Progenitor cell of endocrine pancreas (in vitro differentiated cells): ENCODE measurements around the gene CERT1. TPM values are rescaled to one million over a fixed set of nuclear protein-coding genes. Genes with fewer than 3 reads are reported as not detected.
"Not testable (repeated sequence)": the region's sequence is repeated elsewhere in the genome, so short reads cannot be mapped to it uniquely, and the experiment has no call there.

Experiments used
- DNase-seq: peaks from one replicate; pipeline ENCODE4 v3.0.0; 2021; ENCODE audit warnings: low spot score; ENCODE audit not compliant: unreplicated experiment
- H3K27ac Mint-ChIP-seq: 2 replicates; pipeline ENCODE4 v1.8.0; 2021; ENCODE audit warnings: mild to moderate bottlenecking, moderate library complexity, mixed read lengths
- H3K27me3 Mint-ChIP-seq: 2 replicates; pipeline ENCODE4 v1.8.0; 2021; ENCODE audit warnings: mixed read lengths
- H3K36me3 Mint-ChIP-seq: 2 replicates; pipeline ENCODE4 v1.8.0; 2022; ENCODE audit warnings: mixed read lengths; ENCODE audit not compliant: insufficient read depth
- H3K4me1 Mint-ChIP-seq: 2 replicates; pipeline ENCODE4 v1.8.0; 2021; ENCODE audit warnings: low read depth, mixed read lengths
- H3K4me3 Mint-ChIP-seq: 2 replicates; pipeline ENCODE4 v1.8.0; 2021; ENCODE audit warnings: low read depth, mild to moderate bottlenecking, moderate library complexity, mixed read lengths
- H3K9me3 Mint-ChIP-seq: 2 replicates; pipeline ENCODE4 v1.8.0; 2021; ENCODE audit warnings: low read depth, mixed read lengths
- CTCF ChIP-seq: fragments of 200-600 bp; sonication (generic); IDR thresholded peaks from one replicate; pipeline ENCODE4 v1.5.0; 2021; ENCODE audit warnings: antibody characterized with exemption, mild to moderate bottlenecking; ENCODE audit not compliant: unreplicated experiment
- total RNA-seq: library from RNA; stranded (reverse); gene quantifications from 2 replicates; pipeline ENCODE4 v1.2.1, GENCODE V29; 2021

The CERT1 gene
- total RNA-seq, 1 donor from 2014 or later = 50.8 TPM

- no peak overlapping the region for H3K27ac Mint-ChIP-seq
- H3K4me3 Mint-ChIP-seq = no peak overlapping the region
- no peak for TF ChIP-seq CTCF
- DNase-seq = no peak
- peaks cover 1% of the 10 kb centered on the region for H3K36me3 Mint-ChIP-seq
- no peaks in the 10 kb centered on the region for H3K9me3 Mint-ChIP-seq
- H3K4me1 Mint-ChIP-seq = no peaks in the 10 kb centered on the region
- no peaks in the 10 kb centered on the region for H3K27me3 Mint-ChIP-seq
Observed at GRCh38 chr5:75545131-75545530, 33.7 kb upstream of the CERT1 start.

GRCh38 chr5:75538211-75538610 lies 26.8 kb upstream of the CERT1 start:
- Mint-ChIP-seq H3K36me3 (peaks cover 15% of the 10 kb centered on the region), H3K4me1 (no peaks in the 10 kb centered on the region), H3K9me3 (peaks cover 12% of the 10 kb centered on the region), H3K27ac (no peak overlapping the region), H3K27me3 (no peaks in the 10 kb centered on the region), H3K4me3 (no peak overlapping the region)
- no peak for DNase-seq
- no peak for TF ChIP-seq CTCF

GRCh38 chr5:75536694-75537360 lies 25.4 kb upstream of the CERT1 start:
- no peaks in the 10 kb centered on the region for H3K27me3 Mint-ChIP-seq
- peaks cover 21% of the 10 kb centered on the region for H3K9me3 Mint-ChIP-seq
- no peak overlapping the region for H3K27ac Mint-ChIP-seq
- peaks cover 21% of the 10 kb centered on the region for H3K36me3 Mint-ChIP-seq
- no peak overlapping the region for H3K4me3 Mint-ChIP-seq
- no peak for TF ChIP-seq CTCF
- no peak for DNase-seq
- no peaks in the 10 kb centered on the region for H3K4me1 Mint-ChIP-seq

- TF ChIP-seq CTCF = no peak
- Mint-ChIP-seq H3K27me3 (no peaks in the 10 kb centered on the region), H3K4me3 (no peak overlapping the region), H3K36me3 (peaks cover 23% of the 10 kb centered on the region), H3K4me1 (no peaks in the 10 kb centered on the region), H3K27ac (no peak overlapping the region), H3K9me3 (peaks cover 21% of the 10 kb centered on the region)
- DNase-seq = no peak
Observed at GRCh38 chr5:75536147-75536546, 24.7 kb upstream of the CERT1 start.

- Mint-ChIP-seq H3K4me3 (no peak overlapping the region), H3K9me3 (peaks cover 21% of the 10 kb centered on the region), H3K27me3 (no peaks in the 10 kb centered on the region), H3K36me3 (peaks cover 23% of the 10 kb centered on the region), H3K4me1 (no peaks in the 10 kb centered on the region), H3K27ac (no peak overlapping the region)
- no peak for TF ChIP-seq CTCF
- no peak for DNase-seq
Observed at GRCh38 chr5:75534734-75535133, 23.3 kb upstream of the CERT1 start.

- not testable (repeated sequence) for H3K4me3 Mint-ChIP-seq, DNase-seq, H3K4me1 Mint-ChIP-seq, H3K27me3 Mint-ChIP-seq, H3K27ac Mint-ChIP-seq
- H3K36me3 Mint-ChIP-seq = peaks cover 23% of the 10 kb centered on the region
- H3K9me3 Mint-ChIP-seq = peaks cover 21% of the 10 kb centered on the region
Observed at GRCh38 chr5:75533716-75534115, 22.3 kb upstream of the CERT1 start.
